Liver (tissue), 9 donors: ENCODE data around the gene ASB7. TPM values are rescaled to one million over a fixed set of nuclear protein-coding genes. Genes with fewer than 3 reads are reported as not detected.

Experiments used
- DNase-seq: peaks from one replicate; pipeline ENCODE4 v3.0.0-alpha.2; 2017; ENCODE audit warnings: low spot score
- H3K27ac ChIP-seq, 2 donors: one replicate each; pipeline ENCODE4 v1.7.0; 2013; ENCODE audit warnings: inconsistent platforms in 2 of 2, low read length in 2 of 2, control low read depth in 1 of 2, low read depth in 1 of 2, mild to moderate bottlenecking in 1 of 2
- H3K27me3 ChIP-seq, 4 donors: one replicate each; pipeline versions ENCODE4 v1.6.1 to v1.7.0; 2013; ENCODE audit warnings: low read length in 3 of 4, inconsistent platforms in 1 of 4, mild to moderate bottlenecking in 1 of 4, moderate library complexity in 1 of 4; ENCODE audit not compliant: control insufficient read depth in 4 of 4, insufficient read depth in 4 of 4
- H3K36me3 ChIP-seq, 4 donors: one replicate each; pipeline versions ENCODE4 v1.6.1 to v1.7.0; 2013; ENCODE audit warnings: low read length in 3 of 4, mild to moderate bottlenecking in 3 of 4, low read depth in 1 of 4, moderate library complexity in 1 of 4; ENCODE audit not compliant: control insufficient read depth in 4 of 4, insufficient read depth in 3 of 4
- H3K4me1 ChIP-seq, 4 donors: one replicate each; pipeline versions ENCODE4 v1.6.1 to v1.7.0; 2013; ENCODE audit warnings: low read length in 3 of 4, mild to moderate bottlenecking in 3 of 4, moderate library complexity in 1 of 4; ENCODE audit not compliant: control insufficient read depth in 4 of 4, insufficient read depth in 4 of 4
- H3K4me3 ChIP-seq, 3 donors: one replicate each; pipeline versions ENCODE4 v1.6.1 to v1.7.0; 2013; ENCODE audit warnings: low read length in 3 of 3, control low read depth in 1 of 3, low read depth in 1 of 3, mild to moderate bottlenecking in 1 of 3
- H3K9ac ChIP-seq, 2 donors: one replicate each; pipeline ENCODE4 v1.7.0; 2013; ENCODE audit warnings: low read length in 2 of 2, mild to moderate bottlenecking in 2 of 2, moderate library complexity in 2 of 2, control low read depth in 1 of 2, low read depth in 1 of 2
- H3K9me3 ChIP-seq, 4 donors: one replicate each; pipeline versions ENCODE4 v1.6.1 to v1.7.0; 2013; ENCODE audit warnings: low read length in 3 of 4; ENCODE audit not compliant: control insufficient read depth in 4 of 4
- EGR1 ChIP-seq, 2 donors: IDR thresholded peaks; 2 replicates each; pipeline ENCODE4 v1.6.1; 2016 to 2018; ENCODE audit warnings: antibody characterized with exemption in 2 of 2, low read depth in 2 of 2
- FOXA1 ChIP-seq: IDR thresholded peaks from 2 replicates; pipeline ENCODE4 v1.6.1; 2016; ENCODE audit warnings: antibody characterized with exemption
- FOXA2 ChIP-seq: IDR thresholded peaks from 2 replicates; pipeline ENCODE4 v1.6.1; 2016; ENCODE audit warnings: antibody characterized with exemption
- GABPA ChIP-seq, 2 donors: IDR thresholded peaks in 1 of 2; conservative IDR thresholded peaks in 1 of 2; 2 replicates each; pipeline ENCODE4 v1.6.1; 2016; ENCODE audit warnings: antibody characterized with exemption in 2 of 2, mild to moderate bottlenecking in 1 of 2, moderate library complexity in 1 of 2
- HNF4A ChIP-seq, 2 donors: conservative IDR thresholded peaks; 2 replicates each; pipeline ENCODE4 v1.6.1; 2016; ENCODE audit warnings: antibody characterized with exemption in 2 of 2, mild to moderate bottlenecking in 2 of 2
- HNF4G ChIP-seq: IDR thresholded peaks from 2 replicates; pipeline ENCODE4 v1.6.1; 2016; ENCODE audit warnings: antibody characterized with exemption
- JUND ChIP-seq, 2 donors: IDR thresholded peaks; 2 replicates each; pipeline ENCODE4 v1.6.1; 2016; ENCODE audit warnings: antibody characterized with exemption in 2 of 2
- NR2F2 ChIP-seq: IDR thresholded peaks from 2 replicates; pipeline ENCODE4 v1.6.1; 2016; ENCODE audit warnings: antibody characterized with exemption
- RAD21 ChIP-seq, 2 donors: IDR thresholded peaks; 2 replicates each; pipeline ENCODE4 v1.6.1; 2016; ENCODE audit warnings: antibody characterized with exemption in 2 of 2, mild to moderate bottlenecking in 2 of 2
- RXRA ChIP-seq, 2 donors: IDR thresholded peaks; 2 replicates each; pipeline ENCODE4 v1.6.1; 2017 to 2018; ENCODE audit warnings: antibody characterized with exemption in 2 of 2, mild to moderate bottlenecking in 1 of 2
- SP1 ChIP-seq: IDR thresholded peaks from 2 replicates; pipeline ENCODE4 v1.6.1; 2018; ENCODE audit warnings: antibody characterized with exemption, mild to moderate bottlenecking
- TAF1 ChIP-seq: conservative IDR thresholded peaks from 2 replicates; pipeline ENCODE4 v1.6.1; 2016; ENCODE audit warnings: antibody characterized with exemption, mild to moderate bottlenecking
- YY1 ChIP-seq: IDR thresholded peaks from 2 replicates; pipeline ENCODE4 v1.6.1; 2016; ENCODE audit warnings: antibody characterized with exemption, mild to moderate bottlenecking
- WGBS: extraction: QIAGEN DNeasy Blood & Tissue Kit; methylation state at CpG from one replicate; pipeline ENCODE4 v1.1.7; 2013; 5-methylcytosine and 5-hydroxymethylcytosine counted together
- polyA plus RNA-seq, 2 donors: library from polyadenylated mRNA; stranded (reverse) in 1 of 2; unstranded in 1 of 2; fragments of 200-250 nt in 1 of 2; fragments of >200 nt in 1 of 2; fragmentation: Nextera tagmentation in 1 of 2; extraction: Ambion mirVana in 1 of 2; gene quantifications; one replicate each; pipeline versions ENCODE4 v1.2.1 to v1.2.3, GENCODE V29; 2013 to 2015
- total RNA-seq, 2 donors: library from RNA; depleted of rRNA; stranded (reverse); fragments of >200 nt; gene quantifications; one replicate each; pipeline ENCODE4 v1.2.3, GENCODE V29; 2014
- TF ChIP-seq, protein P1 (sequence below): fragments of 150-350 bp; IDR thresholded peaks from 2 replicates; pipeline ENCODE4 v1.5.1; 2017; ENCODE audit warnings: improper control_type of control experiment, low read depth, low read length; ENCODE audit not compliant: missing input control
- TF ChIP-seq, protein P2 (sequence below): IDR thresholded peaks from 2 replicates; pipeline ENCODE4 v1.6.1; 2016; ENCODE audit warnings: antibody characterized with exemption
- TF ChIP-seq, protein P3 (sequence below): IDR thresholded peaks from 2 replicates; pipeline ENCODE4 v1.6.1; 2016; ENCODE audit warnings: antibody characterized with exemption, mild to moderate bottlenecking
- TF ChIP-seq, protein P4 (sequence below): IDR thresholded peaks from 2 replicates; pipeline ENCODE4 v1.6.1; 2016; ENCODE audit warnings: antibody characterized with exemption
- donor health status: healthy.
- donor health status: healthy.
- donor health status: healthy.
- donor health status: healthy.
- donor health status: healthy.

Gene ASB7
- total and polyA plus RNA-seq, 4 donors = 3.7 to 12.6 (median 6.5) TPM

DNA sequence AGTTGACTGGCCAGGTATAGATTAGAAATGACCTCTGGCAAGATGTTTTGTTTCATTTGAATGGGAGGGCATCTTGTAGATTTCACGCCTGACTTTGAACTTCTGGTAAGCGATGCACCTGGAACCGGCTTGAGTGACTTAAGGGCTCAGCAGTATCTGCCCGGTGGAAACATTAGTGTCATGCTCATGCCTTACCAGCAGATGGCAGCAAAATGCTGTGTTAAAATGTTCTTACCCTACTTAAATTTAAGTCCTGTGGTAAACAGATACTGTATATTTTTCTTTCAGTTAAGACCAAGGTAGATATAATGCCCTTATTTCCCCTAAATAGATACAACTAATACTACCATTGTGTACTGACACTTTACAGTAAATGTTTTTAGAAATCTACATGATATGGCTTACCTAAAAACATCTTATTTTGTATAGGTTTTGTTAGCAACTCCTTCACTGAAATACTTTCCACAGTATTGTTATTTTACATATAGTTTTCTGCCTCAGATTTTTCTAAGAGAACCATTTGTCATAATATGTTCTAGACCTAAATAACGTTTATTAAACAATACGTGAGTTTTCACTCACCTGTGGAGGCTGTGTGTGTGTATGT lies 25.5 kb downstream of the ASB7 start:
- Histone ChIP-seq H3K27ac (no peak overlapping the region), H3K4me1 (peaks cover 0 to 7% (median 2%) of the 10 kb centered on the region in 4 donors), H3K27me3 (no peaks in the 10 kb centered on the region), H3K9me3 (no peaks in the 10 kb centered on the region), H3K9ac (no peak overlapping the region), H3K4me3 (no peak overlapping the region), H3K36me3 (peaks cover 1 to 23% (median 13%) of the 10 kb centered on the region in 4 donors)
- TF ChIP-seq, protein P1, sequence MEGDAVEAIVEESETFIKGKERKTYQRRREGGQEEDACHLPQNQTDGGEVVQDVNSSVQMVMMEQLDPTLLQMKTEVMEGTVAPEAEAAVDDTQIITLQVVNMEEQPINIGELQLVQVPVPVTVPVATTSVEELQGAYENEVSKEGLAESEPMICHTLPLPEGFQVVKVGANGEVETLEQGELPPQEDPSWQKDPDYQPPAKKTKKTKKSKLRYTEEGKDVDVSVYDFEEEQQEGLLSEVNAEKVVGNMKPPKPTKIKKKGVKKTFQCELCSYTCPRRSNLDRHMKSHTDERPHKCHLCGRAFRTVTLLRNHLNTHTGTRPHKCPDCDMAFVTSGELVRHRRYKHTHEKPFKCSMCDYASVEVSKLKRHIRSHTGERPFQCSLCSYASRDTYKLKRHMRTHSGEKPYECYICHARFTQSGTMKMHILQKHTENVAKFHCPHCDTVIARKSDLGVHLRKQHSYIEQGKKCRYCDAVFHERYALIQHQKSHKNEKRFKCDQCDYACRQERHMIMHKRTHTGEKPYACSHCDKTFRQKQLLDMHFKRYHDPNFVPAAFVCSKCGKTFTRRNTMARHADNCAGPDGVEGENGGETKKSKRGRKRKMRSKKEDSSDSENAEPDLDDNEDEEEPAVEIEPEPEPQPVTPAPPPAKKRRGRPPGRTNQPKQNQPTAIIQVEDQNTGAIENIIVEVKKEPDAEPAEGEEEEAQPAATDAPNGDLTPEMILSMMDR = peak; percentile 85
- peak; percentile 89 to 91 for TF ChIP-seq RAD21 (IDR thresholded peaks at IDR 0.05)
- TF ChIP-seq YY1 = no peak
- peak; percentile 64 for DNase-seq
- 35% methylated on average over 6 of the region's 6 CpGs for WGBS

DNA sequence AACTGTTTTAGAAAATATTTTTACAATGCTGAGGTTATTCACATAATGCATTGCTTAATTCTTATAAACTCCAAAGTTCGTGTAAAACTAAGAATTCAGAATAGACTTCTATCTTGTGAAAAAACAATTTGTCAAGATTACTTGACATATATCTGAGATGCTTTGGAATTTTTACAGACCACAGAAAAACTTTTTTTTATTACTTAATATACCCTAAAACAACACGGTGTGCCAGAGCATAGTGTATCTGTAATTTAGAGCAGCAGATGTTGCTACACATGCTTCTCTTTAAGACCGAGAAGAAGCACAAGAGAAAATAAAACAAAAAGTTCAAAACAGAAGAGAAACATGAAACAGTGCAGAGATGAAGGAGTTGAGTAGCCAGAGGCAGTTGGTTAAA lies 26.4 kb downstream of the ASB7 start:
- Histone ChIP-seq H3K4me1 (peaks cover 0 to 7% (median 3%) of the 10 kb centered on the region in 4 donors), H3K9ac (no peak overlapping the region), H3K36me3 (peaks cover 1 to 24% (median 13%) of the 10 kb centered on the region in 4 donors), H3K27ac (no peak overlapping the region), H3K27me3 (no peaks in the 10 kb centered on the region), H3K4me3 (no peak overlapping the region), H3K9me3 (no peaks in the 10 kb centered on the region)
- TF ChIP-seq RXRA (IDR thresholded peaks at IDR 0.05) (no peak), TAF1 (no peak), HNF4A (conservative IDR thresholded peaks at IDR 0.05) (no peak), GABPA (IDR thresholded peaks at IDR 0.05 in 1 of 2, conservative IDR thresholded peaks at IDR 0.05 in 1 of 2) (no peak), JUND (IDR thresholded peaks at IDR 0.05) (no peak), RAD21 (IDR thresholded peaks at IDR 0.05) (no peak), HNF4G (no peak), FOXA2 (no peak), SP1 (no peak), EGR1 (IDR thresholded peaks at IDR 0.05; ENCODE audit: low read depth in 2 of 2) (no peak), FOXA1 (no peak), NR2F2 (no peak)
- TF ChIP-seq, protein P2, sequence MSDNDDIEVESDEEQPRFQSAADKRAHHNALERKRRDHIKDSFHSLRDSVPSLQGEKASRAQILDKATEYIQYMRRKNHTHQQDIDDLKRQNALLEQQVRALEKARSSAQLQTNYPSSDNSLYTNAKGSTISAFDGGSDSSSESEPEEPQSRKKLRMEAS = no peak
- TF ChIP-seq, protein P1 = no peak
- TF ChIP-seq, protein P3, sequence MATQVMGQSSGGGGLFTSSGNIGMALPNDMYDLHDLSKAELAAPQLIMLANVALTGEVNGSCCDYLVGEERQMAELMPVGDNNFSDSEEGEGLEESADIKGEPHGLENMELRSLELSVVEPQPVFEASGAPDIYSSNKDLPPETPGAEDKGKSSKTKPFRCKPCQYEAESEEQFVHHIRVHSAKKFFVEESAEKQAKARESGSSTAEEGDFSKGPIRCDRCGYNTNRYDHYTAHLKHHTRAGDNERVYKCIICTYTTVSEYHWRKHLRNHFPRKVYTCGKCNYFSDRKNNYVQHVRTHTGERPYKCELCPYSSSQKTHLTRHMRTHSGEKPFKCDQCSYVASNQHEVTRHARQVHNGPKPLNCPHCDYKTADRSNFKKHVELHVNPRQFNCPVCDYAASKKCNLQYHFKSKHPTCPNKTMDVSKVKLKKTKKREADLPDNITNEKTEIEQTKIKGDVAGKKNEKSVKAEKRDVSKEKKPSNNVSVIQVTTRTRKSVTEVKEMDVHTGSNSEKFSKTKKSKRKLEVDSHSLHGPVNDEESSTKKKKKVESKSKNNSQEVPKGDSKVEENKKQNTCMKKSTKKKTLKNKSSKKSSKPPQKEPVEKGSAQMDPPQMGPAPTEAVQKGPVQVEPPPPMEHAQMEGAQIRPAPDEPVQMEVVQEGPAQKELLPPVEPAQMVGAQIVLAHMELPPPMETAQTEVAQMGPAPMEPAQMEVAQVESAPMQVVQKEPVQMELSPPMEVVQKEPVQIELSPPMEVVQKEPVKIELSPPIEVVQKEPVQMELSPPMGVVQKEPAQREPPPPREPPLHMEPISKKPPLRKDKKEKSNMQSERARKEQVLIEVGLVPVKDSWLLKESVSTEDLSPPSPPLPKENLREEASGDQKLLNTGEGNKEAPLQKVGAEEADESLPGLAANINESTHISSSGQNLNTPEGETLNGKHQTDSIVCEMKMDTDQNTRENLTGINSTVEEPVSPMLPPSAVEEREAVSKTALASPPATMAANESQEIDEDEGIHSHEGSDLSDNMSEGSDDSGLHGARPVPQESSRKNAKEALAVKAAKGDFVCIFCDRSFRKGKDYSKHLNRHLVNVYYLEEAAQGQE = no peak
- TF ChIP-seq, protein P4, sequence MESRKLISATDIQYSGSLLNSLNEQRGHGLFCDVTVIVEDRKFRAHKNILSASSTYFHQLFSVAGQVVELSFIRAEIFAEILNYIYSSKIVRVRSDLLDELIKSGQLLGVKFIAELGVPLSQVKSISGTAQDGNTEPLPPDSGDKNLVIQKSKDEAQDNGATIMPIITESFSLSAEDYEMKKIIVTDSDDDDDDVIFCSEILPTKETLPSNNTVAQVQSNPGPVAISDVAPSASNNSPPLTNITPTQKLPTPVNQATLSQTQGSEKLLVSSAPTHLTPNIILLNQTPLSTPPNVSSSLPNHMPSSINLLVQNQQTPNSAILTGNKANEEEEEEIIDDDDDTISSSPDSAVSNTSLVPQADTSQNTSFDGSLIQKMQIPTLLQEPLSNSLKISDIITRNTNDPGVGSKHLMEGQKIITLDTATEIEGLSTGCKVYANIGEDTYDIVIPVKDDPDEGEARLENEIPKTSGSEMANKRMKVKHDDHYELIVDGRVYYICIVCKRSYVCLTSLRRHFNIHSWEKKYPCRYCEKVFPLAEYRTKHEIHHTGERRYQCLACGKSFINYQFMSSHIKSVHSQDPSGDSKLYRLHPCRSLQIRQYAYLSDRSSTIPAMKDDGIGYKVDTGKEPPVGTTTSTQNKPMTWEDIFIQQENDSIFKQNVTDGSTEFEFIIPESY = no peak
- 75% methylated on average over 3 of the region's 3 CpGs for WGBS
- DNase-seq = no peak
